ENCODE results near the gene KDM4C. TPM values are rescaled to one million over a fixed set of nuclear protein-coding genes. Genes with fewer than 3 reads are reported as not detected.
"Not testable (repeated sequence)": the region's sequence is repeated elsewhere in the genome, so short reads cannot be mapped to it uniquely, and the experiment has no call there.

The KDM4C gene
- total and polyA plus RNA-seq, 2 donors, result 16.3 to 66.1 TPM

DNA sequence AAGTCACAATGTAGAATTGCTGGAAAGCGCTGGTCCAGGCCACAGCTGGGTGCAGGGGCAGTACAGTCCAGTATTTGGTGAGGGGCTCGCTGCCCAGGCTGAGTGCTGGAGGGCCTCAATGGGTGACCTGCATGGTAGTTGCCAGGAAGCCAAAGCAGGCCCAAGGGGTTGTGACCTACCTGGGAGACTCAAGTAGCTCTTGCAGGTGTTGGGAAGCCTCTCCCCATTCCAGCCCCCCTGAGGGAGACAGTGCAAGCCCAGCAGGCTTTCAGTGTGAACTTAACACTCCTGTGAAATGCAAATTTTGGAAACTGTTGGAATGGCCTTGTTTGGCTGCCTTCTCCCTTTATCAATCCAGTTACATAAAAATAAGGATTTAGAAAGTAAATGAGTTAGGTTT, 13.9 kb downstream of the KDM4C start:
- no peak overlapping the region for H3K4me3 ChIP-seq (ENCODE audit: low read depth, low read length)
- 97% methylated on average over 2 of the region's 2 CpGs for WGBS
- no peak overlapping the region for H3K27ac ChIP-seq (ENCODE audit: low read depth)
- DNase-seq (ENCODE audit: extremely low spot score), result no peak
- no peaks in the 10 kb centered on the region for H3K36me3 ChIP-seq (ENCODE audit: insufficient read depth)
- no peaks in the 10 kb centered on the region for H3K4me1 ChIP-seq (ENCODE audit: insufficient read depth)

DNA sequence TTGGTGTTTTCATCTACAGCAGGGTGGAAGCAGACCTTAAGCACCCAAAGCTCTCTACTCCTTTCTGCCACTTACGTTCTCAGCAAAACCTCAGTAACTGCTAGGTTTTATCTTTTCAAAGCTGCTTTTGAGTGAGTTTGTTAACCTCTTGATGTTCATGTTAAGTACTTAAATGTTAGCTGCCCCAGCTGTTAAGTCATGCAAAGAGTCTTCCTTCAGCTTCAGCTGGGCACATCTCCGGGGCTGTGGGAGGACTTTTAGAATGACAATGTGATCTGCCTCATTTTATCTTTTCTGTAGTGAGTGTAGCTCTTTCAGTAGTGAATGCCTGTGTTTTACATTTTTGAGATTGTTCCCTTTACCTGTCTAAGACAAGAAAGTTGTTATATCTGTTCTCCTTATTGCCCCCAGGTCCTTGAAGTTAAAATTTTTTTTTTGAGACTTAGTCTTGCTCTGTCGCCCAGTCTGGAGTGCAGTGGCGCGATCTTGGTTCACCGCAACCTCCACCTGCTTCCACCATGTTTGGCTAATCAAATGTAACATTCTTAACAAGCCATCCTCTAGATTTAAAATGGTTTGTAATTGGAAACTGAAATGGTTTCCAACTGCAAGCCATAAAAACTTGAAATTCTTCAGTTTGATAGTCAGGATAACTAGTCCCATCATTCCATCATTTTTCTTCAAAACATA, 19.6 kb downstream of the KDM4C start:
- WGBS, result 85% methylated on average over 6 of the region's 6 CpGs
- H3K27ac ChIP-seq (ENCODE audit: low read depth), result no peak overlapping the region
- H3K4me3 ChIP-seq (ENCODE audit: low read depth, low read length), result no peak overlapping the region
- no peak for DNase-seq (ENCODE audit: extremely low spot score)
- peaks cover 2% of the 10 kb centered on the region for H3K4me1 ChIP-seq (ENCODE audit: insufficient read depth)
- H3K36me3 ChIP-seq (ENCODE audit: insufficient read depth), result no peaks in the 10 kb centered on the region

DNA sequence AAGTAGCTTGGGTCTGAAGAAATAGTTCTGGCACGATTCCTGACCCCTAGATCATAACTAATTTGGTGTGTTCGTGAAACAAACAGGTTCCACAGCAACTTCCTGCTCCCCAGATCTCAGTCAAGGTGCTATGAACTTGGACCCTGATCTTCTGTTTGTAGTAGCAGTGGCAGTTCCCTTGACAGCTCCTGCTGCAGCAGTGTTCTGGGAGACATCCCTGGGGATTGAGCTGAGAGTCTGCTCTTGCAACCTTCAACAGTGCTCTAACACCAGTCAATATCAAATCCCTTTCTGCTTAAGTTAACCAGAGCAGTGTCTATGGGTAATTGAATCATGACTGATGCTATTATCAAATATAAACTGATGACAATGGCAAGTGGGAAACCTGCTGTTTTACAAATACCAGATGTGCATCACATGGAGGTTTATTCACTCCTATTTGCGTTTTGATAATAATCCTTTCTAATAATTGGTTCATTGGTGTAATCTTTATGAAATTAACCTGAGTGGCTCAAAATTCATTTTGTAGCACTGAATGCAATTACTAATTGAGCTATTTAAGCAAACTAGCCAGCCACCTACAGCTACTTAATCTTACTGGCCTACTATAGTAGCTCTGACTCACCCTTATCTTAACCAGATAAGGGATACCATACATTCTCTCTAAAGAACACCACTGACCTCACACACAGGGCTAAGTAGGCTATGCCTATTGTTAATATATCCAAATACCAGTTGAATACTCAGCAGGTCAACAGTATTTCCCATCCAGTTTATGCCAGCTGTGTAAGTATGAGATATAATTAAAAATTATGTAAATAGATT, 21.9 kb downstream of the KDM4C start:
- 78% methylated on average over 3 of the region's 3 CpGs for WGBS
- no peak overlapping the region for H3K27ac ChIP-seq (ENCODE audit: low read depth)
- no peaks in the 10 kb centered on the region for H3K36me3 ChIP-seq (ENCODE audit: insufficient read depth)
- no peak overlapping the region for H3K4me3 ChIP-seq (ENCODE audit: low read depth, low read length)
- DNase-seq (ENCODE audit: extremely low spot score), result peak; percentile 20
- peaks cover 2% of the 10 kb centered on the region for H3K4me1 ChIP-seq (ENCODE audit: insufficient read depth)

DNA sequence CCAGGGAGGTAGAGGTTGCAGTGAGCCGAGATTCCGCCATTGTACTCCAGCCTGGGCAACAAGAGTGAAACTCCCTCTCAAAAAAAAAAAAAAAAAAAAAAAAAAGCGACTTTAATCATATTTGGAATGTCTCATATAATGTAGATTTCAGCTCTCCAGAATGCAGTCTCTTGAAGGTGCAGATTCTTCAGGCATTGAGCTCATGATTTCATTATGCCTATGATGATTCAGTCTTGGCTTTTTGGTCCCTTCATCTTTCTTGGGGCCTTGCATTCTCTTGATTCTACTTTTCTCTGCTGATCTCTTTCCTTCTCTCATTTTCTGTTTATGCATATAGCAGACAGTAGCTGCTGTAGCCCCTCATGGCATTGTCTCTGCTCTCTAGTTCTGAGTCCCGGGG, 22.9 kb downstream of the KDM4C start:
- WGBS, result 90% methylated on average over 4 of the region's 4 CpGs
- H3K4me1 ChIP-seq (ENCODE audit: insufficient read depth), result peaks cover 2% of the 10 kb centered on the region

DNA sequence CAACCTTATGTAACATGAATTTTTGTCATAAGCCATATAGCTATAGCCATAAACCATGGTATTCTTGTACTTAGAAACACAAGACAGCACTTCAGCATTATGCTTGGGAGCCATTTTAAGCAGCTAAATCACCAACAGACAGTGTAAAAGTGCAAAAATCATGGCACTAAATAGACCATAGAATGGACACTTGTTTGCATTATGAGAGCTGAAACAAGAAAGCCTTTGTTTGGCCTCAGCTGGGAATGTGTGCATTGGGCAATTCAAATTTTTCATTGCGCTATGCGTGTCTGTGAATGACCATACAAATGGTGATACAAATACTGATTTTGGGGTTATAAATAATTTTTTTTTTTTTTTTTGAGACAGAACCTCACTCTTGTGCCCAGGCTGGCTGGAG, 23.7 kb downstream of the KDM4C start:
- DNase-seq (ENCODE audit: extremely low spot score), result no peak
- Histone ChIP-seq H3K36me3 (ENCODE audit: insufficient read depth) (no peaks in the 10 kb centered on the region), H3K27ac (ENCODE audit: low read depth) (no peak overlapping the region), H3K4me3 (ENCODE audit: low read depth, low read length) (no peak overlapping the region), H3K4me1 (ENCODE audit: insufficient read depth) (peaks cover 2% of the 10 kb centered on the region)
- 84% methylated on average over 2 of the region's 2 CpGs for WGBS

More for the DNA sequence above, 22.9 kb downstream of the KDM4C start:
- Histone ChIP-seq H3K27ac (ENCODE audit: low read depth) (no peak overlapping the region), H3K4me3 (ENCODE audit: low read depth, low read length) (no peak overlapping the region), H3K36me3 (ENCODE audit: insufficient read depth) (no peaks in the 10 kb centered on the region)
- DNase-seq (ENCODE audit: extremely low spot score), result no peak

DNA sequence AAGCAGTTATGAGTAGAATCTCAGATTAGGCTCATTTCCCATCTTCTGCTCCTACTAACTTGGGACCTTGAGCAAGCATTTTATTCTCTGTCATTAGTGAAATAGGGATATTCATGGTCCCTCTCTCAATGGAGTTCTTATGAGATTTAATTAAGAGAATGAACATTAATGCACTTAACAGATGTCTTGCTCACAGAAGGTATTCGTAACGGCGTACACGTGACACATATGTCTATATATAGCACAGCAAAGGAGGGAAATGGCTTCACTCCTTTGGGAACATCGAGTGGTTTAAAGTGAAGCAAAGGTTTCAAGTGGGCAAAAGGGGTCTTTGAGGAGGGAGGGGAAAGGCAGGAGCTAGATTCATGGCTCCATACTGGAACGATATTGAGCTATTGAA, 24.6 kb downstream of the KDM4C start:
- Histone ChIP-seq H3K36me3 (ENCODE audit: insufficient read depth) (no peaks in the 10 kb centered on the region), H3K4me3 (ENCODE audit: low read depth, low read length) (no peak overlapping the region), H3K27ac (ENCODE audit: low read depth) (no peak overlapping the region), H3K4me1 (ENCODE audit: insufficient read depth) (peaks cover 2% of the 10 kb centered on the region)
- WGBS, result 90% methylated on average over 6 of the region's 6 CpGs
- no peak for DNase-seq (ENCODE audit: extremely low spot score)

DNA sequence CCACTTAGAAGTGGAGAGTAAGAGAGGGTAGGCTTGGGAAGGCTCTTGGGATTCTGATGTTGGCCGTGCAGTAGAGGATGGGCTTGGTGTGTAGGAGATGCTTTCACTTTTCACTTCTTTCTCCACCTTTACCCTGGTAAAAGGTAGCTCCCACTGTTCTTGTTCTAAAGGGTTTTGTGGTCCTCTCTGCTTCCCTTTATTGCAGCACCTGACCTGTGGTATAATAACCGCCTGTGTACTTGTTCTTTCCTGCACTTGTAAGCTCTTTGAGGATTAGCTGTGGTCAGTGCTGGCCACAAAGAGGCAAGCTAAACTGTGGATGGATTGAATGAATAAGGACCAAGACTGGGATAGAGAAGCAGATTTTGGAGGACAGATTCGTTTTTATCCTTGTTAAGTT, 25.2 kb downstream of the KDM4C start:
- H3K4me1 ChIP-seq (ENCODE audit: insufficient read depth), result peaks cover 3% of the 10 kb centered on the region
- DNase-seq (ENCODE audit: extremely low spot score), result no peak

DNA sequence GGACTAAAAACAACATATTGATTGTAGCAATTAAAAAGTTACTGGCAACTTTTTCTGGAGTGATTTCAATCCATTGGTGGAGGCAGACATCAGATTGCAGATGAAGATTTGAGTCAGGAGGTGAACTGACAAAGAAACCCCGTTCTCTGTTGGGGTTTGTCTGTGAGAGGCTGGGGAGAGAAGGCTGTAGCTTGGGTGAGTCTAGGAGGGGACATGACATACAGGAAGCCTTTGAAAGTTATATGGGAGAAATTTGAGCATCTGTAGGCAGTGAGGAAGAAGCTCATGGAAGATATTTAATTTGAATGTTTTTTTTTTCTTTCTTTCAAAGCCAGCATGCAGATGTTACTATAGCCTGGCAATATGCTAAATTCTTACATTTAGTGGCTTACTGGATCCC, 26.0 kb downstream of the KDM4C start:
- no peak for DNase-seq (ENCODE audit: extremely low spot score)
- Histone ChIP-seq H3K27ac (ENCODE audit: low read depth) (no peak overlapping the region), H3K4me1 (ENCODE audit: insufficient read depth) (peaks cover 3% of the 10 kb centered on the region), H3K36me3 (ENCODE audit: insufficient read depth) (no peaks in the 10 kb centered on the region), H3K4me3 (ENCODE audit: low read depth, low read length) (no peak overlapping the region)
- WGBS, result 86% methylated on average over 1 of the region's 1 CpG

More for the DNA sequence above, 25.2 kb downstream of the KDM4C start:
- no peak overlapping the region for H3K27ac ChIP-seq (ENCODE audit: low read depth)
- H3K4me3 ChIP-seq (ENCODE audit: low read depth, low read length), result no peak overlapping the region
- WGBS, result 93% methylated on average over 3 of the region's 3 CpGs
- no peaks in the 10 kb centered on the region for H3K36me3 ChIP-seq (ENCODE audit: insufficient read depth)

DNA sequence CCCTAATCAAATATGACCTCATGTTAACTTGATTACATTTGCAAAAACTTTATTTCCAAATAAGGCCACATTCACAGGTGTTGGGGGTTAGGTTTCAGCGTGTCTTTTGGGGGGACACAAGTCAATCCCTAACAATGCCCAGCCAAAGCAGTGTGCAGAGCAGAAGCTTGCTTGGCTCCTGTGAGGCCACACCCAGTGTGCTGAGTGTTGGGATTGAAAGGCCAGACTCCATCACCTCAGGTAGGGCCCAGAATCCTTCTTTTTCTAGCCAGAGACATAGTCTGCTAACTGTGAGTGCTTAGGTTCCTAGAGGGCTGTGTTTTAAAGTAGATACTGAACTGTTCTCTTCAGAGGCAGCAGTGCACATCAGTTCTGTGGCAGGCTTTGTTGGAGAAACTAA, 27.9 kb downstream of the KDM4C start:
- H3K4me3 ChIP-seq (ENCODE audit: low read depth, low read length), result no peak overlapping the region
- no peak overlapping the region for H3K27ac ChIP-seq (ENCODE audit: low read depth)
- 89% methylated on average over 1 of the region's 1 CpG for WGBS
- DNase-seq (ENCODE audit: extremely low spot score), result no peak
- no peaks in the 10 kb centered on the region for H3K36me3 ChIP-seq (ENCODE audit: insufficient read depth)
- H3K4me1 ChIP-seq (ENCODE audit: insufficient read depth), result peaks cover 2% of the 10 kb centered on the region

DNA sequence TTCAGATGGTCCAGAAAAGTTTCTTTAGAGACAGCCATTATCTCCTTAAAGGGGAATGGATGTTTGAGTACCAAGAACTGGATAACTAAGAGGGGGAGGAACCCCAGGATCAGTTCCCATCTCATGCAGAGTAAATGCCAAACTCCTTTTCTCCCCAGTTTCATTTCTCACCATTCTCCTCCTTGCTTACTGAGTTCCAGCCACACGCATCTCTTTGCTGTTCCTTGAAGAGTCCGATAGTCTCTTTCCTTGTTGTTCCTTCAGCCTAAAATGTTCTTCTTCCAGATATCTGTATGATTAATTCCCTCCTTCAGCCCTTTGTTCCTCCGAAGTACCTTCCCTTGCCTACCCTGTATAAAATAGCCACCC, 30.0 kb downstream of the KDM4C start:
- Histone ChIP-seq H3K27ac (ENCODE audit: low read depth) (no peak overlapping the region), H3K36me3 (ENCODE audit: insufficient read depth) (no peaks in the 10 kb centered on the region), H3K4me3 (ENCODE audit: low read depth, low read length) (no peak overlapping the region), H3K4me1 (ENCODE audit: insufficient read depth) (peaks cover 2% of the 10 kb centered on the region)
- DNase-seq (ENCODE audit: extremely low spot score), result no peak
- 81% methylated on average over 3 of the region's 3 CpGs for WGBS

DNA sequence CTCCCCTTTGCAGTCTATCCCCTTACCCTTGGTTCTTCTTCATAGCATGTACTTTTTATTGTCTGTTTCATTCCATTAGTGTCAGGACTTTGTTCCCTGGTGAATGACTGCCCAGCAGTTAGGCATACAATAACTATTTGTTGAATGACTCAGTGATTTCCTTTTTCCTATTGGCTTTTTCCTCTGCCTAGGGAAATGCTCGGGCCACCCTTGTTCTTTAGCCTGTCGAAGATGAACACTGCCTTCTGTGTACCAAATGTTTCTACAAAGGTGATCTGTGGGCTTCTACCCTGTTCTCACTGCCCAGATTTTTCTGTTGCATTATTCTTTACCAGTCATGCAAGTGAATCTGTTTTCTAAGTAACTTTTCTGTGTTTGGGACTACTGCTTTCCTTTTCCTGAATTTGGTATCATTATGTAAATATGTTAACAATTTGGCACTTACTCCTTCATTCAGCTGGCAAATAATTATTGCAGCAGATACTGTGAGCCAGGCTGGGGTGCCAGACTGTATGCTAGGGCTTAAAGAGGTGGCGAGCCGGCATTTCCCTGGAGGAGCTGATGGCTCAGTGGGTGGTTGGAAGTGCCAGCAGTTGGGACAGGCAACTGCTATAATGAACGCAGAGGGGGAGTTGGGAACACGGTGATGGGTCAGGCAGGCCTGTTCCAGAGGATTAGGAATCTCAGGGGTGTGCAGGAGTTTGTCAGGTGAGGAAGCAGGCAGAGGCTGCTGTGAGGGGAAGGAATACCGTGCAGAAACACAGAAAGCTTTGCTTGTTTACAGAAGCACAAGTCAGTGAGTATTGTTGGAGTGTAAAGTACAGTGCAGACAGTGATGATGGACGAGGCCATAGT, 30.6 kb downstream of the KDM4C start:
- H3K4me3 ChIP-seq (ENCODE audit: low read depth, low read length), result no peak overlapping the region
- no peak for DNase-seq (ENCODE audit: extremely low spot score)
- WGBS, result 61% methylated on average over 8 of the region's 8 CpGs
- H3K27ac ChIP-seq (ENCODE audit: low read depth), result no peak overlapping the region
- H3K4me1 ChIP-seq (ENCODE audit: insufficient read depth), result peaks cover 2% of the 10 kb centered on the region
- no peaks in the 10 kb centered on the region for H3K36me3 ChIP-seq (ENCODE audit: insufficient read depth)

DNA sequence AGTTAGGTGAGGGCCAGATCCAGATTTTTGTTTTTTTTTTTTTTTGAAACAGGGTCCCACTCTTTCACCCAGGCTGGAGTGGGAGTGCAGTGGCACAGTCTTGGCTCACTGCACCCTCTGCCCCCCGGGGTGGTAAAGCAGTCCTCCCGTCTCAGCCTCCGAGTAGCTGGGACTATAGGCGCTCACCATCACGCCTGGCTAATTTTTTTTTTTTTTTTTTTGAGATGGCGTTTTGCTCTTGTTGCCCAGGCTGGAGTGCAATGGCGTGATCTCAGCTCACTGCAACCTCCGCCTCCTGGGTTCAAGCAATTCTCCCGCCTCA, 31.2 kb downstream of the KDM4C start:
- DNase-seq (ENCODE audit: extremely low spot score); H3K4me3 ChIP-seq (ENCODE audit: low read depth, low read length); H3K27ac ChIP-seq (ENCODE audit: low read depth); H3K4me1 ChIP-seq (ENCODE audit: insufficient read depth); H3K36me3 ChIP-seq (ENCODE audit: insufficient read depth): not testable (repeated sequence)
- WGBS, result 98% methylated on average over 9 of the region's 9 CpGs

DNA sequence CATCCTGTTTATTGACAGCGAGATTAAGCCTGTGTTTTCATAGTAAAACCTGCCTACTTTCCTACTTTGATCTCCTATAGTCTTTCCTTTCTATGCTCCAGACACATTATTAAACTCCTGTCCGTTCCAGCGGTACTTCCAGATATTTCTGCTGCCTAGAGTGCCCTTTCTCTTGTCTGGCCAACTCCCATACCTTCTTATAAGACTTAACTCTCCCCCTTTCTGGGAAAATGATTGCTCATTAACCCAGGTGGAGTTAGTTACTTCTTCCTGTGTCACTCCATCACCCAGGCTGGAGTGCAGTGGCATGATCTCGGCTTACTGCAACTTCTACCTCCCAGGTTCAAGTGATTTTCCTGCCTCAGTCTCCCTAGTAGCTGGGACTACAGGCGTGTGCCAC, 33.1 kb downstream of the KDM4C start:
- Histone ChIP-seq H3K4me3 (ENCODE audit: low read depth, low read length) (no peak overlapping the region), H3K27ac (ENCODE audit: low read depth) (no peak overlapping the region), H3K36me3 (ENCODE audit: insufficient read depth) (no peaks in the 10 kb centered on the region), H3K4me1 (ENCODE audit: insufficient read depth) (peaks cover 2% of the 10 kb centered on the region)
- DNase-seq (ENCODE audit: extremely low spot score), result no peak
- 96% methylated on average over 5 of the region's 5 CpGs for WGBS

DNA sequence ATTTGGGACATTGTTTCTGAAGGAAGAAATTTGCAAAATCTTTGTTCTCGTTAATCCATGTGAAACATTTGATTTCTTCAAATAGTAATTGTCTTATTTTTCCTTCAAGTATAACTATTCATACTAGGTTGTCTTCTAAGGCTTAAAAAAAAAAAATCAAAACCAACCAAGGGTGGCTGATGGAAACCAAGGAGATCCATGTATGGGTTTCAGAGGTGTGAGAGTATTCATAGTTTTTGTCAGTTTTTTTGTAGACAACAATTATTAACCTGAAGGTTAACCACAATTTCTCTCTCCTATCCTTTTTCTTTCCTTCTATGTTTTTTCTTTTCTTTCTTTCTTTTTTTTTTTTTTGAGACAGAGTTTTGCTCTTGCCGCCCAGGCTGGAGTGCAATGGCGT, 35.4 kb downstream of the KDM4C start:
- no peak overlapping the region for H3K27ac ChIP-seq (ENCODE audit: low read depth)
- no peaks in the 10 kb centered on the region for H3K4me1 ChIP-seq (ENCODE audit: insufficient read depth)
- H3K4me3 ChIP-seq (ENCODE audit: low read depth, low read length), result no peak overlapping the region
- H3K36me3 ChIP-seq (ENCODE audit: insufficient read depth), result no peaks in the 10 kb centered on the region
- WGBS, result 95% methylated on average over 3 of the region's 3 CpGs
- no peak for DNase-seq (ENCODE audit: extremely low spot score)

Data from urinary bladder (tissue), 4 donors.